ENCODE measurements around the gene KRTAP20-2.

The KRTAP20-2 gene

GRCh38 chr21:30623362-30623761, 11.6 kb upstream of the KRTAP20-2 start:
- TF ChIP-seq MYC (IDR thresholded peaks at IDR 0.05; ENCODE audit: low read depth, low read length) (no peak), POLR2A (IDR thresholded peaks at IDR 0.05; ENCODE audit: extremely low read depth, insufficient read length) (no peak), MAX (IDR thresholded peaks at IDR 0.05; ENCODE audit: low read depth, low read length) (no peak)
- TF ChIP-seq, protein P1, sequence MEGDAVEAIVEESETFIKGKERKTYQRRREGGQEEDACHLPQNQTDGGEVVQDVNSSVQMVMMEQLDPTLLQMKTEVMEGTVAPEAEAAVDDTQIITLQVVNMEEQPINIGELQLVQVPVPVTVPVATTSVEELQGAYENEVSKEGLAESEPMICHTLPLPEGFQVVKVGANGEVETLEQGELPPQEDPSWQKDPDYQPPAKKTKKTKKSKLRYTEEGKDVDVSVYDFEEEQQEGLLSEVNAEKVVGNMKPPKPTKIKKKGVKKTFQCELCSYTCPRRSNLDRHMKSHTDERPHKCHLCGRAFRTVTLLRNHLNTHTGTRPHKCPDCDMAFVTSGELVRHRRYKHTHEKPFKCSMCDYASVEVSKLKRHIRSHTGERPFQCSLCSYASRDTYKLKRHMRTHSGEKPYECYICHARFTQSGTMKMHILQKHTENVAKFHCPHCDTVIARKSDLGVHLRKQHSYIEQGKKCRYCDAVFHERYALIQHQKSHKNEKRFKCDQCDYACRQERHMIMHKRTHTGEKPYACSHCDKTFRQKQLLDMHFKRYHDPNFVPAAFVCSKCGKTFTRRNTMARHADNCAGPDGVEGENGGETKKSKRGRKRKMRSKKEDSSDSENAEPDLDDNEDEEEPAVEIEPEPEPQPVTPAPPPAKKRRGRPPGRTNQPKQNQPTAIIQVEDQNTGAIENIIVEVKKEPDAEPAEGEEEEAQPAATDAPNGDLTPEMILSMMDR (IDR thresholded peaks at IDR 0.05; ENCODE audit: low read depth, low read length) = no peak
- no peak overlapping the region for H3K4me3 ChIP-seq (ENCODE audit: low read depth, low read length)
- no peak for DNase-seq (ENCODE audit: low read depth)

- H3K4me3 ChIP-seq (ENCODE audit: low read depth, low read length) = no peak overlapping the region
- TF ChIP-seq POLR2A (IDR thresholded peaks at IDR 0.05; ENCODE audit: extremely low read depth, insufficient read length) (no peak), MYC (IDR thresholded peaks at IDR 0.05; ENCODE audit: low read depth, low read length) (no peak), MAX (IDR thresholded peaks at IDR 0.05; ENCODE audit: low read depth, low read length) (no peak)
- TF ChIP-seq, protein P1 (IDR thresholded peaks at IDR 0.05; ENCODE audit: low read depth, low read length) = no peak
- no peak for DNase-seq (ENCODE audit: low read depth)
Observed at GRCh38 chr21:30625449-30626165, 9.4 kb upstream of the KRTAP20-2 start.

GRCh38 chr21:30628109-30628508, 6.9 kb upstream of the KRTAP20-2 start:
- TF ChIP-seq POLR2A (IDR thresholded peaks at IDR 0.05; ENCODE audit: extremely low read depth, insufficient read length) = no peak
- DNase-seq (ENCODE audit: low read depth) = no peak
- no peak overlapping the region for H3K4me3 ChIP-seq (ENCODE audit: low read depth, low read length)

- DNase-seq (ENCODE audit: low read depth) = no peak
- no peak overlapping the region for H3K4me3 ChIP-seq (ENCODE audit: low read depth, low read length)
- TF ChIP-seq POLR2A (IDR thresholded peaks at IDR 0.05; ENCODE audit: extremely low read depth, insufficient read length) = no peak
Observed at GRCh38 chr21:30629200-30629599, 5.8 kb upstream of the KRTAP20-2 start.

DNA sequence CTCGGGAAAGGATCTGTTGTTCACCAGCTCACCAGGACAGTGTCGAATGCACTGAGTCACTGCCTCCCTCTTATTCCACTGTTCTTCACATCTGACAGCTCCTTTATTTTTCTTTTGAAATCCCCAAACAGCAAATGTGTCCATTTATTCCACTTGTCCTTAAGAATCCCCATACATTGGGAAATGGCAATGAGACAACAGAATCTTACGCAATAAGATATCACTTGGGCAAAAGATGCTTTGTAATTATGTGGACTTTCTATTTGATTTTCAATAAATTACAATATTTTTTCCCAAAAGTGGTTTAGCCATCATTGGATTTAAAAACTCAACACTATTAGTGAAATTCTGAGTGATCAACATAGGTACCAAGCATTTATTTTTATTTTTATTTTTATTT, 3.7 kb downstream of the KRTAP20-2 start:
- TF ChIP-seq POLR2A (IDR thresholded peaks at IDR 0.05; ENCODE audit: extremely low read depth, insufficient read length) = no peak
- TF ChIP-seq, protein P1 (IDR thresholded peaks at IDR 0.05; ENCODE audit: low read depth, low read length) = no peak
- no peak for TF ChIP-seq MYC (IDR thresholded peaks at IDR 0.05; ENCODE audit: low read depth, low read length)
- no peak for TF ChIP-seq MAX (IDR thresholded peaks at IDR 0.05; ENCODE audit: low read depth, low read length)
- no peak for DNase-seq (ENCODE audit: low read depth)
- H3K4me3 ChIP-seq (ENCODE audit: low read depth, low read length) = no peak overlapping the region

DNA sequence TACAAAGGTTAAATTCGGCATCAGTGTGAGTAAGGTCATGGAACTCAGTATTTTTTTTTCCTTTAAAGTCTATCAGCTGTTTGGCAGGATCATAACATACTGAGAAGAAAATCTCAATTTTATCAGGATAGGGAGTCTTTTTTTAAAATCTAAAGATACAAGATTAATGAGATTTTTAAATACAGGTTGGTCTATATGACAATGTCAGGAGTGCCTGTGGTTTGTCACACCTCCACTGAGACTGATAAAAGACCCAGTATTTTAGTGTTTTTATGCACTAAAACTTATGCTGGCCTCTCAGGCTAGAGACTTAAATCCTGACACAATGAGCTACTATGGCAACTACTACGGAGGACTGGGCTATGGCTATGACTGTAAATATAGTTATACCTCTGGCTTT, 7.6 kb downstream of the KRTAP20-2 start, which contains the start of gene KRTAP20-3:
KRTAP20-3 (plus strand) TSS at position 301 of the 400 bp plus-strand sequence.
- no peak within 1 kb of the TSS for H3K4me3 ChIP-seq (ENCODE audit: low read depth, low read length)
- DNase-seq (ENCODE audit: low read depth) = no peak
- no peak for TF ChIP-seq MAX (IDR thresholded peaks at IDR 0.05; ENCODE audit: low read depth, low read length)
- TF ChIP-seq POLR2A (IDR thresholded peaks at IDR 0.05; ENCODE audit: extremely low read depth, insufficient read length) = no peak
- TF ChIP-seq, protein P1 (IDR thresholded peaks at IDR 0.05; ENCODE audit: low read depth, low read length) = no peak
- TF ChIP-seq MYC (IDR thresholded peaks at IDR 0.05; ENCODE audit: low read depth, low read length) = no peak

- TF ChIP-seq MYC (IDR thresholded peaks at IDR 0.05; ENCODE audit: low read depth, low read length) (no peak), POLR2A (IDR thresholded peaks at IDR 0.05; ENCODE audit: extremely low read depth, insufficient read length) (no peak), MAX (IDR thresholded peaks at IDR 0.05; ENCODE audit: low read depth, low read length) (no peak)
- TF ChIP-seq, protein P1 (IDR thresholded peaks at IDR 0.05; ENCODE audit: low read depth, low read length) = no peak
- no peak overlapping the region for H3K4me3 ChIP-seq (ENCODE audit: low read depth, low read length)
- DNase-seq (ENCODE audit: low read depth) = no peak
Observed at GRCh38 chr21:30646904-30647414, 12.0 kb downstream of the KRTAP20-2 start.

Data from NB4 (cell line).